AG04450 (cell line): ENCODE results near the gene SUPT20H. TPM values are rescaled to one million over a fixed set of nuclear protein-coding genes. Genes with fewer than 3 reads are reported as not detected.

Source experiments
- CTCF ChIA-PET: fragments of 300-600, 350-600 bp; formaldehyde crosslinking; extraction: SDS; loops from one replicate; lab custom pipeline; 2022; ENCODE audit warnings: antibody characterized with exemption, inconsistent platforms; lab: Charles Lee
- POLR2A ChIA-PET: fragments of 350-600 bp; formaldehyde crosslinking; extraction: SDS; loops from one replicate; lab custom pipeline; 2021; ENCODE audit warnings: antibody characterized with exemption, inconsistent platforms; lab: Yijun Ruan, JAX
- DNase-seq: peaks from one replicate; pipeline ENCODE4 v3.0.0-alpha.2; 2011; ENCODE audit warnings: low read depth, low spot score
- H3K27ac ChIP-seq: one replicate; pipeline ENCODE4 v1.5.1; 2012; ENCODE audit warnings: low read depth, low read length, control low read depth
- H3K27me3 ChIP-seq: one replicate; pipeline ENCODE4 v1.6.0; 2012; ENCODE audit warnings: low read length; ENCODE audit not compliant: control insufficient read depth, insufficient read depth
- H3K4me3 ChIP-seq: 2 replicates; pipeline ENCODE4 v1.5.1; 2011; ENCODE audit warnings: mild to moderate bottlenecking, low read depth, low read length, control low read depth
- H3K9me3 ChIP-seq: 2 replicates; pipeline ENCODE4 v1.5.1; 2012; ENCODE audit warnings: low read length; ENCODE audit not compliant: control insufficient read depth, insufficient read depth
- polyA plus RNA-seq: library from polyadenylated mRNA; depleted of rRNA; stranded (reverse); fragments of >200 nt; gene quantifications from 2 replicates; pipeline ENCODE4 v1.2.3, GENCODE V29; 2011
- TF ChIP-seq, protein P1 (sequence below): IDR thresholded peaks from 2 replicates; pipeline ENCODE4 v1.5.1; 2011; ENCODE audit warnings: low read depth, low read length, control low read depth, inconsistent platforms

The SUPT20H gene
- polyA plus RNA-seq, 1 experiment: 80.6 TPM

DNA sequence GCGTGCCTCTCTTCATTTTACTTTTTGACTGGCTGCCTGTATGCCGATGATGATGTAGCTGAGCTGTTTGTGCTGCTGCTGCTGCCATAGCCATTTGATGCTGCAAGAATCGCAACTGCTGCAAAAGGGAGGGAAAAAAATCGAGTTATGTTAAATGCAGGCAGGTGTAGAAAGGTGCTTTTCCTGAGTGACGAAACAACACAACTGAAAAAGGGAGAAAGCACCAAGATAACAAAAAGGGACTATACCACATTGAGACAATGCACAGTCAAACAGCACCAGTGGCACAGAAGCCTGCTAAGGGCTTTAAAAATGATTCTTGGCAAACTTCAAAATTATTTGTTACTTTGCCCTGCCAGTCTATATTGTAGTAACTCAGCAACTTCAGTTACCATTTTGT lies 49.8 kb downstream of the SUPT20H start:
- no peak overlapping the region for H3K27ac ChIP-seq
- ChIA-PET POLR2A (no interaction called here), CTCF (no interaction called here)
- TF ChIP-seq, protein P1, sequence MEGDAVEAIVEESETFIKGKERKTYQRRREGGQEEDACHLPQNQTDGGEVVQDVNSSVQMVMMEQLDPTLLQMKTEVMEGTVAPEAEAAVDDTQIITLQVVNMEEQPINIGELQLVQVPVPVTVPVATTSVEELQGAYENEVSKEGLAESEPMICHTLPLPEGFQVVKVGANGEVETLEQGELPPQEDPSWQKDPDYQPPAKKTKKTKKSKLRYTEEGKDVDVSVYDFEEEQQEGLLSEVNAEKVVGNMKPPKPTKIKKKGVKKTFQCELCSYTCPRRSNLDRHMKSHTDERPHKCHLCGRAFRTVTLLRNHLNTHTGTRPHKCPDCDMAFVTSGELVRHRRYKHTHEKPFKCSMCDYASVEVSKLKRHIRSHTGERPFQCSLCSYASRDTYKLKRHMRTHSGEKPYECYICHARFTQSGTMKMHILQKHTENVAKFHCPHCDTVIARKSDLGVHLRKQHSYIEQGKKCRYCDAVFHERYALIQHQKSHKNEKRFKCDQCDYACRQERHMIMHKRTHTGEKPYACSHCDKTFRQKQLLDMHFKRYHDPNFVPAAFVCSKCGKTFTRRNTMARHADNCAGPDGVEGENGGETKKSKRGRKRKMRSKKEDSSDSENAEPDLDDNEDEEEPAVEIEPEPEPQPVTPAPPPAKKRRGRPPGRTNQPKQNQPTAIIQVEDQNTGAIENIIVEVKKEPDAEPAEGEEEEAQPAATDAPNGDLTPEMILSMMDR: no peak
- H3K4me3 ChIP-seq: no peak overlapping the region
- H3K27me3 ChIP-seq: no peaks in the 10 kb centered on the region
- DNase-seq: no peak
- H3K9me3 ChIP-seq: no peaks in the 10 kb centered on the region

DNA sequence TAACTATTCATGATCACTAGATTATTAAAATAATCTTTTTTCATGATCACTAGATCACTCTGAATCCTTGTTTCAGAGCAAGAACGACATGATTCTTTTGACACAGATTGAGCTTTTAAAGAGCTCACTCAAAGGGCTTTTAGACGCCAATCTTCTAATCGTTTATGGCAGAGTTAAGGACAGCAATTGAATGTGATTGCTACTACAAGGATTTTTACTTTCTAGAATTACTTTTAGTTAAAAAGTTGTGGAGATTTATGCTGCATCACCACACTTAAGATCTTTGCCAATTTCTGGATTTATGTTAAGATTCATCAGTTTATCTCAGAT lies 57.6 kb downstream of the SUPT20H start:
- H3K27ac ChIP-seq: no peak overlapping the region
- DNase-seq: no peak
- H3K9me3 ChIP-seq: no peaks in the 10 kb centered on the region; the same call in 1 of the 2 replicates
- ChIA-PET POLR2A (no interaction called here), CTCF (interaction anchor here (1.0 kb wide), 1 partner anchor 10 kb away, joined by 3 read pairs; no protein-coding TSS in a partner anchor)
- H3K4me3 ChIP-seq: peak overlapping the region; percentile 82
- TF ChIP-seq, protein P1: no peak
- no peaks in the 10 kb centered on the region for H3K27me3 ChIP-seq

DNA sequence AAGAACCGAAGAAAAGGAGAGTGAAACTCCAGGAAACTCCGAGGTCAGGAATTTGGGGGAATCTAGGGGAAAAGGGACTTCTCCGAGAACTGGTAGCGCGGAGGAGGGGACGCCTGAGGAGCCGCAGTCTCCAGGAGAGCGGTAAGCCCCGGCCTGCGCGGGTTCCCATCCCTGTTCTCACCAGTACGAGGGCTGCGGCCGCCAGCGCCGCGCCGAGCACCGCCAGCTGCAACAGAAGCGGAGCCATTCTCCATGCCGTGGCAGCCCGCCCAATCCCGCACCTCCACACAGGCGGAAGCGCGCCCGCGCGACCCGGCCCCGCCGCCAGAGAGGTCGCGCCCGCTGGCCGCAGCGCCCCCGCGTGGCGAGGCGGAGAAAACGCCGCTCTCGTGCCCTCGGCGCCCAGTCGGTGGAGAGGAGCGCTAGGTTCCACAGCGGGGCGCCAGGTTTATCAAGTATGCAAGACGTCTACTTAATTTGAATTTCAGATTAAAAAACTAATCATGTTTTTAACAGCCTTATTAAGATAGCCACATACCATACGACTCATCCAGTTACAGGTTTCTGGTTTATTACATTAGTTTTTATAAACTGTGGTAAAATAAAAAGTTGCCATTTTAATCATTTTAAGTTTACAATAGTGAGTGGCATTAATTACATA lies 60.3 kb downstream of the SUPT20H start, which contains the start of gene ALG5:
TSS of gene ALG5 (minus strand) at position 287 of the 661 bp plus-strand sequence. CDS start at position 247, 40 bp downstream.
- TF ChIP-seq, protein P1: peak; percentile 66
- ChIA-PET POLR2A (interaction anchor here (0.8 kb wide), 1 partner anchor 618 kb away, joined by 5 read pairs; no protein-coding TSS in a partner anchor), CTCF (interaction anchor here (0.6 to 3.3 kb wide), 11 partner anchors 10 to 653 kb away, joined by 3 to 11 read pairs (median 6); partner anchors contain the start of gene SPART)
- peak; percentile 57 for DNase-seq
- H3K27ac ChIP-seq: peak within 1 kb of the TSS; percentile 99
- H3K9me3 ChIP-seq: no peaks in the 10 kb centered on the region; the same call in 1 of the 2 replicates
- H3K4me3 ChIP-seq: peak within 1 kb of the TSS; percentile 96
- no peaks in the 10 kb centered on the region for H3K27me3 ChIP-seq

DNA sequence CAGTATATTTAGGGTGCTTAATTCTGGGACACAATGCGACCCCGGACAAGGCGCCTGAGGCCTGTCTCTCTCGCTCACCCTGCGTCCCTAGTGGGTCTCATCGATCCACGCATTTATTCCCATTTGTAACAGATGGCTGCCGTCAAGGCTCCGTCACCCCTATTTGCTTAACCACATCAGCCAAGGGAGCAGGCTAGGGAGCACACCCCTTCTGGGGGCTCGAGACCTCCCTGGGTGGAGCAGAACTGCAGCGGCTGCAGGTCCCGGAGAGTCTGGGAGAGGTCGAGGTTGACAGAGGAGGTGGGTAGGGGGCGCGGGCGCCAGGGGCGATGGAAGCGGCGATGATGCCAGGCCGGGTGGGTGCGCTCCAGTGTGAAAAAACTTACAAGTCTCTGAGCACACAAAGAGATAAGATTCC lies 60.9 kb downstream of the SUPT20H start:
- Histone ChIP-seq H3K4me3 (peak overlapping the region; percentile 96), H3K27me3 (no peaks in the 10 kb centered on the region), H3K9me3 (no peaks in the 10 kb centered on the region; the same call in 1 of the 2 replicates), H3K27ac (peak overlapping the region; percentile 69)
- no peak for DNase-seq
- ChIA-PET CTCF (interaction anchor here (0.7 to 3.3 kb wide), 4 partner anchors 9 to 579 kb away, joined by 3 to 11 read pairs (median 6); no protein-coding TSS in a partner anchor), POLR2A (no interaction called here)
- TF ChIP-seq, protein P1: no peak
